A673 (cell line): ENCODE measurements around the gene TENT5A. TPM values are rescaled to one million over a fixed set of nuclear protein-coding genes. Genes with fewer than 3 reads are reported as not detected.

Experiments used
- BruUV-seq: library from RNA; stranded (reverse); fragments of 400-500 nt; replicated peaks from 2 replicates; lab custom pipeline; 2021; lab: Mats Ljungman, UMichigan
- CTCF ChIA-PET: fragments of 300-600 bp; sonication (Branson Sonifier 250); formaldehyde crosslinking; loops from one replicate; lab custom pipeline; 2022; ENCODE audit warnings: antibody characterized with exemption; lab: Charles Lee
- POLR2A ChIA-PET: fragments of 300-600 bp; sonication (Branson Sonifier 250); formaldehyde crosslinking; loops from one replicate; lab custom pipeline; 2022; ENCODE audit warnings: antibody characterized with exemption; ENCODE audit not compliant: low non-redundant PET; lab: Charles Lee
- DNase-seq: peaks from one replicate; pipeline ENCODE4 v3.0.0-alpha.2; 2015; ENCODE audit warnings: low spot score
- H3K27ac ChIP-seq: fragments of 200-600 bp; sonication (generic); 2 replicates; pipeline ENCODE4 v1.5.1; 2016; ENCODE audit warnings: mixed run types, low read depth, mild to moderate bottlenecking, mixed read lengths, antibody characterized with exemption, low read length; ENCODE audit not compliant: poor library complexity, severe bottlenecking
- H3K27me3 ChIP-seq: fragments of 200-600 bp; sonication (generic); replicated peaks from 2 replicates; pipeline ENCODE4 v1.6.1; 2017; ENCODE audit warnings: mixed run types, low read depth, mild to moderate bottlenecking, mixed read lengths, antibody characterized with exemption, low read length; ENCODE audit not compliant: insufficient read depth, poor library complexity
- H3K36me3 ChIP-seq: fragments of 200-600 bp; sonication (generic); 2 replicates; pipeline ENCODE4 v1.6.1; 2016; ENCODE audit warnings: mixed run types, mild to moderate bottlenecking, mixed read lengths, antibody characterized with exemption, low read length; ENCODE audit not compliant: insufficient read depth, poor library complexity, severe bottlenecking
- H3K4me1 ChIP-seq: fragments of 200-600 bp; sonication (generic); 2 replicates; pipeline ENCODE4 v1.6.1; 2017; ENCODE audit warnings: mixed run types, mild to moderate bottlenecking, mixed read lengths, antibody characterized with exemption, low read length; ENCODE audit not compliant: insufficient read depth, poor library complexity, severe bottlenecking
- H3K4me3 ChIP-seq: fragments of 200-600 bp; sonication (generic); 2 replicates; pipeline ENCODE4 v1.5.1; 2016; ENCODE audit warnings: low read depth, mixed run types, mild to moderate bottlenecking, mixed read lengths, low read length; ENCODE audit not compliant: poor library complexity, severe bottlenecking
- H3K9me3 ChIP-seq: fragments of 200-600 bp; sonication (generic); 2 replicates; pipeline ENCODE4 v1.6.1; 2016; ENCODE audit warnings: mixed run types, low read depth, mild to moderate bottlenecking, mixed read lengths, antibody characterized with exemption, low read length; ENCODE audit not compliant: poor library complexity, severe bottlenecking
- EZH2 ChIP-seq: fragments of 200-600 bp; sonication (generic); IDR thresholded peaks from 2 replicates; pipeline ENCODE4 v1.6.1; 2017; ENCODE audit warnings: borderline replicate concordance, low read depth, mild to moderate bottlenecking, mixed read lengths, antibody characterized with exemption, low read length; ENCODE audit not compliant: poor library complexity, severe bottlenecking
- intact Hi-C: fragments of 100-400 bp; cut with micrococcal nuclease; formaldehyde crosslinking; loops from one replicate; pipeline ENCODE4 v1.10.0; 2022; ENCODE audit not compliant: unreplicated experiment
- total RNA-seq: library from RNA; stranded (reverse); gene quantifications from 2 replicates; pipeline ENCODE4 v1.2.3, GENCODE V29; 2021
- TF ChIP-seq, protein P1 (sequence below): fragments of 300-800, 200-600 bp; sonication (generic); conservative IDR thresholded peaks from 2 replicates; pipeline ENCODE4 v1.5.1; 2017; ENCODE audit warnings: low read depth, mild to moderate bottlenecking, antibody characterized with exemption, low read length, moderate library complexity, mixed read lengths

The TENT5A gene
- total RNA-seq, 1 experiment from 2014 or later: 37.1 TPM

DNA sequence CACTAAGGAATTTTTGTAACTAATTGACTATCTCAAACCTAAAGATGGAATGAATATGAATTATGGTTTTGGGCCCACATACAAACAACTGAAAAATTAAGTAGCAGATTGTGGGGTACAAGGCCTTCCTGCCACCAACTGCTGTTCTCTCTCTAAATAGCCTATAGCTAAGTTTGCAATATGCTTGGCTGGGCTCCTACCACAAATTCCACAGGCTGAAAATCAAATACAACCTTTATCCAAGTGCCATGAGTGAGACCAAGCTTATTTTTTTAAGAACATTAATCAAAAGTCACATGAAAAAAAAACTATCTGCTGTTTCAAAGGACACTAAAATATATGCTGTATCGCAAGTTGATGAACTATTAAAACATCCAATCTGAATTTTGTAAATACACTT is 52.1 kb downstream of the TENT5A start:
- Histone ChIP-seq H3K27me3 (no peaks in the 10 kb centered on the region), H3K9me3 (no peaks in the 10 kb centered on the region), H3K36me3 (no peaks in the 10 kb centered on the region), H3K27ac (no peak overlapping the region), H3K4me1 (peaks cover 47% of the 10 kb centered on the region), H3K4me3 (no peak overlapping the region)
- no peak for DNase-seq
- intact Hi-C loops: no loop called here
- CTCF ChIA-PET: no interaction called here
- no TSS peak for BruUV-seq
- POLR2A ChIA-PET: no interaction called here
- no peak for TF ChIP-seq EZH2
- TF ChIP-seq, protein P1, sequence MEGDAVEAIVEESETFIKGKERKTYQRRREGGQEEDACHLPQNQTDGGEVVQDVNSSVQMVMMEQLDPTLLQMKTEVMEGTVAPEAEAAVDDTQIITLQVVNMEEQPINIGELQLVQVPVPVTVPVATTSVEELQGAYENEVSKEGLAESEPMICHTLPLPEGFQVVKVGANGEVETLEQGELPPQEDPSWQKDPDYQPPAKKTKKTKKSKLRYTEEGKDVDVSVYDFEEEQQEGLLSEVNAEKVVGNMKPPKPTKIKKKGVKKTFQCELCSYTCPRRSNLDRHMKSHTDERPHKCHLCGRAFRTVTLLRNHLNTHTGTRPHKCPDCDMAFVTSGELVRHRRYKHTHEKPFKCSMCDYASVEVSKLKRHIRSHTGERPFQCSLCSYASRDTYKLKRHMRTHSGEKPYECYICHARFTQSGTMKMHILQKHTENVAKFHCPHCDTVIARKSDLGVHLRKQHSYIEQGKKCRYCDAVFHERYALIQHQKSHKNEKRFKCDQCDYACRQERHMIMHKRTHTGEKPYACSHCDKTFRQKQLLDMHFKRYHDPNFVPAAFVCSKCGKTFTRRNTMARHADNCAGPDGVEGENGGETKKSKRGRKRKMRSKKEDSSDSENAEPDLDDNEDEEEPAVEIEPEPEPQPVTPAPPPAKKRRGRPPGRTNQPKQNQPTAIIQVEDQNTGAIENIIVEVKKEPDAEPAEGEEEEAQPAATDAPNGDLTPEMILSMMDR: no peak

DNA sequence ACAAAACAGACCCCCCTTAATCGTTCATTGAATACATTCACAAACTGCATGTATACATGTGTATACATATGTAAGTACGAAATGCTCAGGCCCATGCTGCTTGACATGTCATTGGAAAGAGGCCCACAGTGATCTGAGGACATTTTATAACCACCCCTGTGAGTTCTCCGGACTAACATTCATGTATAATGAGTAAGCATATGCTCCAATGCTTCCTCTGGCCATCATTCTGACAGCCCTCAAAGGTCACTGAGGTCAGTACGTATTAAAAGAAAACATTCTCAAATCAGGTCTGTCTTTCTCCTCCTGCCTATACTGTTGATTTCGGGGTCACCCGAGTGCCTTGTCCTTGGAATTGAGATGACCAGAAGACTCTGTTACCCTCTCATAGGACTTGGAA is 54.9 kb downstream of the TENT5A start:
- Histone ChIP-seq H3K9me3 (no peaks in the 10 kb centered on the region), H3K4me3 (no peak overlapping the region), H3K27ac (no peak overlapping the region), H3K4me1 (peaks cover 37% of the 10 kb centered on the region), H3K36me3 (no peaks in the 10 kb centered on the region), H3K27me3 (no peaks in the 10 kb centered on the region)
- DNase-seq: no peak
- TF ChIP-seq, protein P1: no peak
- no peak for TF ChIP-seq EZH2
- ChIA-PET POLR2A (no interaction called here), CTCF (no interaction called here)
- intact Hi-C loops: no loop called here
- no TSS peak for BruUV-seq

DNA sequence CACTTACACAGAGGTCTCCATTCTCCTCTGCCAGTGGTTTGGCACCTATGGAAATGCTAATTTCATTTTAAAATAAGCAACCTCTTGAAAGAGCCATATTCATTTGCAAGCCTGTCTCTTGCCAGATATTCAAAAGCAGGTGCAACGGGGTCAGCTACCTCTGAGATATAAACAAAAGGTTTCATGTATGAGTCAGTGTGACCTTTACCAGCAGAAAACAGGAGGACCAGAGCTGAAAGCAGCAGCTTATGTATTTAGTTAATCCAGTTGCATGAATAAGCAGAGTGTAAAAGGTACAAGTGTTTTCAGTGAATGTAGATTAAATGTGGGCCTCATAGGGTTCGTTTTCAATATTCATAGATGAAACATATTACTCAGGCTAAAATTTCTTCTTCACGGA is 56.0 kb downstream of the TENT5A start:
- DNase-seq: no peak
- H3K4me1 ChIP-seq: peaks cover 34% of the 10 kb centered on the region
- CTCF ChIA-PET: no interaction called here
- no peaks in the 10 kb centered on the region for H3K27me3 ChIP-seq
- no peaks in the 10 kb centered on the region for H3K9me3 ChIP-seq
- BruUV-seq: no TSS peak
- H3K4me3 ChIP-seq: no peak overlapping the region
- TF ChIP-seq, protein P1: no peak
- no peak for TF ChIP-seq EZH2
- intact Hi-C loops: no loop called here
- POLR2A ChIA-PET: no interaction called here
- no peaks in the 10 kb centered on the region for H3K36me3 ChIP-seq
- no peak overlapping the region for H3K27ac ChIP-seq
